GM12801 (cell line): ENCODE data around the gene CD101.

ENCODE experiments used
- CTCF ChIP-seq: IDR thresholded peaks from one replicate; pipeline ENCODE4 v1.5.1; 2011; ENCODE audit warnings: control low read depth; ENCODE audit not compliant: insufficient read length; ENCODE audit errors: extremely low read depth

Gene CD101

GRCh38 chr1:117017648-117018047 lies 16.1 kb downstream of the CD101 start:
- no peak for TF ChIP-seq CTCF

DNA sequence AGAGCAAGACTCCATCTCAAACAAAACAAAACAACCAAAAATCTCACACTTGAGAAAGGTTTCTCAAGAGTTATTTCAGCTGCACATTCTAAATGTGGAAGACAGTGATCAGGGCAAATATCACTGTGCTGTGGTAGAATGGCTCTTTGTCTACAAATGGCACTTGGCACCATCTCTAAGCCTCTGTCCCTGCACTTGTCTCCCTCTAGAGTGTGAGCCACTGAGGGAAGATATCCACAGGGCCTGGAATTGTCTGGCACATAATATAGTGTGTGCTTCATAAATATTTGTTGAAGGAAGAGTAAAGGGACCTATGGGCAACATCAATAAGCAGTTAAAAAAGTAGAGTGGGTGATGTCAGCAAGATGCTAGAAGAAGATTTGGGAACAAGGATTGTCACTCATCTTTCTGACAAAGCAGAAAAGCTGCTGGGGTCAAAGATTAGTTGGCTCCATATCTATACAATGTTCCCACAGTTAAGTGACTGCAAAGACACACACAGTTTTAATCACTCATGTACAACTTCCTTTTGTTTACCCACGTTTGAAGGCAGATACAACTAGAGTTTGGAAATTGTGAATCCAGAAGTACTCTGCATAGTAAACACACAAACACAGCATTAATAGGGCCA lies 19.1 kb downstream of the CD101 start:
- TF ChIP-seq CTCF: no peak

GRCh38 chr1:117022114-117022513 lies 20.6 kb downstream of the CD101 start:
- TF ChIP-seq CTCF: no peak

GRCh38 chr1:117025568-117025967 lies 24.0 kb downstream of the CD101 start:
- TF ChIP-seq CTCF: no peak

GRCh38 chr1:117026361-117026760 lies 24.8 kb downstream of the CD101 start:
- TF ChIP-seq CTCF: no peak

- no peak for TF ChIP-seq CTCF
Measured at GRCh38 chr1:117029685-117030084, 28.1 kb downstream of the CD101 start.

GRCh38 chr1:117030271-117030877 lies 28.8 kb downstream of the CD101 start:
- TF ChIP-seq CTCF: no peak

- no peak for TF ChIP-seq CTCF
Measured at GRCh38 chr1:117032266-117032665, 30.7 kb downstream of the CD101 start.
